Erythroblast (primary cell): ENCODE measurements around the gene ST6GALNAC4.
A peak's percentile ranks its signal among the peaks of the same experiment; 100 is the strongest.

Source experiments
- DNase-seq, 2 experiments: peaks; one replicate each; lab custom pipeline; 2025; lab: John Stamatoyannopoulos, UW
- GATA1 ChIP-seq: IDR thresholded peaks from 2 replicates; pipeline ENCODE4 v1.6.1; 2011; ENCODE audit warnings: low read depth, mild to moderate bottlenecking, control low read depth, low read length, moderate library complexity
- POLR2A ChIP-seq: IDR thresholded peaks from 2 replicates; pipeline ENCODE4 v1.6.1; 2011; ENCODE audit warnings: mild to moderate bottlenecking, low read length

The ST6GALNAC4 gene

DNA sequence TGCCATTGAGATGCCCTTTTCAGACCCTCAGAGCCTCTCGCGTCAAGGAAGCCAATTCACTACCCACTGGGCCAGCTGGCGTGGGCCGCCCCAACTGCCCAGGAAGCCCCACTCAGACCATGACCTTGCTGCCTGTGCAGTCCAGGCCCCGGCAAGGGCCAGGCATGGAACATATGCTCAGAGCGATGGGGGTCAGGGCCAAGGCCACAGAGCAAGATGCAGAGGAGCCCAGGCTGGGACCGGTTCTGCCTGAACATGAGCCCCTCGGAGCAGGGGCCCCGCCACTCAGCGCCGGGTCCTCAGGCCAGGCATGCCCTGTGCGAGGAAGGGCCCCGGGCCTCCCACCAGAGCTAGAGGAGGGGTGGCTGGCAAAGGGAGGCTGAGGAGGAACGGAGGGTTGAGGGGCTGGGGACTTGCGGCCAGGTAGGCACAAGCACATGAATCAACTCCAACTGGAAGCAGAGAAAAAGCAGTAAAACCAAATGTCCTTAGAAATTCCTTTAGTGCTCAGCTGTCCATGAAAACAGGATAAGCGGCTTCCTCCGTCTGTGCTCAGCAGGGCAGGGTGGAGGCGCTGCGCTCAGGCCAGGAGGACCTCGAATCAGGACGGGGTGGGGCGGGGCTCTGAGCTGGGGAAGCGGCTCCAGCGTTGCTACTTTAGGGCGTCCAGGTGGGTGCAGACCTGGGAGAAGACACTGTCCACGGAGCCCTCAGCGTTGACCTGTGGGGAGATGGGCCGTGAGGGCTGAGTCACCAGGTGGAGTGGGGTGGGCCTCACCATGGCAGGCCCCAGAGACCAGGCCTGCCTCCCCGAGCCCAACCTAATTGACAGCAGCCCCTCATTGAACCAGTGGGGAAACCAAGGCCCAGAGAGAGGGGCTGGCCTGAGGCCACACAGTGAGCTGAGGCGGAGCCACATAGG lies 49.2 kb downstream of the ST6GALNAC4 start:
- no peak for TF ChIP-seq POLR2A
- TF ChIP-seq GATA1: no peak
- no peak for DNase-seq

DNA sequence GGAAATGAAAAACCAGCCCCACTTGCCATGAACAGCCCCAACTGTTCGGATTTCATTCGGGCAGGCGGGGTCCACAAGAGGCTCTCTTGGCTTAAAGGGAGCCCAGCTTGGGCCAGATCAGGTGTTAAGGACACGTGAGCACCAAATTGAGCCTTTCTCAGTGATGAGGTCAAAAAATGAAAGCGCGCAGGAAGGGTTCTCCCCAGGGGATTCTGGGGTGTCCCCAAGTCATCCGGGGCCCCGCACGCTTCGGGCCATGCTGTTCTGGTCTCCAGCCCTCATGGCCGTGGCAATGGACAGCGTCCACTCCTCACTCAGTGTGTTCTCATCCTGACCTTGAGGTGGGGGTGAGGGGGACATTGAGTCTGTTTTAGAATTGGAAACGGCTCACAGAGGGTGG lies 50.3 kb downstream of the ST6GALNAC4 start:
- DNase-seq: no peak
- TF ChIP-seq GATA1: no peak
- TF ChIP-seq POLR2A: no peak

DNA sequence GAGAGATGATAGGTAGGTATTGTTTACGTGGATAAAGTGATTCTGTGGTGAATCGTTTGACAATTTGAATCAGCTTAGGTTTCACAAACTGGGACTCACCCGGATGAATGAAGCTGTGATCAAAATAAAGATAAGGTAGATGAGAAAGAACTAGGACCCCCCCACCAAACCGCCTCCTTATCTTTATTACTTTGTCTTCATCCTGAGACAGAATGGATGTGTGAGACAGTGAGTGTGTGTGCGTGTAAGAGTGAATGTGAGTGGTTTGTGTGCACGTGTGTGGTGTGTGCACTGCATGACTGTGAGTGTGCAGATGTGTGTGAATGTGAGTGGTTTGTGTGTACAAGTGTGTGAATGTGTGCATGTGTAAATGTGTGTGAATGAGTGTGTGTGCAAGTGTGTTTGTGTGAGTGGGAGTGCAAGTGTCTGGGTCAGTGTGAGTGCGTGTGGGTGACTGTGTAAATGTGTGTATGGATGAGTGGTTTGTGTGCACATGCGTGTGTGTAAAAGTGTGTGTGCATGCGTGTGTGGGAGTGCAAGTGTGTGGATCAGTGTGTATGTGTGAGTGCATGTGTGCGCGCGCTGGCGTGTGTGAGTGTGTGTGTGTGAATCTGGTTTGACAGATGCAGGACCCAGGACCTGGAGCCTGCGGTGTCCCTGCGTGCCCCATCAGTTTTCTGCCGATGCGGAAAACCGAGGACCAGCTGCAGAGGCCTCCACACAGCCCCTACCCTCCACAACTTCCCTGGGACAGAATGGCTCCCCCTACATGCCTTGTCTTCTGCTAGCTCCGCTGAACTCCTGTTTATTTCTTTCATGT lies 51.0 kb downstream of the ST6GALNAC4 start:
- peak in 1 of 2 experiments; percentile 30 for DNase-seq
- TF ChIP-seq GATA1 (no peak), POLR2A (no peak)

DNA sequence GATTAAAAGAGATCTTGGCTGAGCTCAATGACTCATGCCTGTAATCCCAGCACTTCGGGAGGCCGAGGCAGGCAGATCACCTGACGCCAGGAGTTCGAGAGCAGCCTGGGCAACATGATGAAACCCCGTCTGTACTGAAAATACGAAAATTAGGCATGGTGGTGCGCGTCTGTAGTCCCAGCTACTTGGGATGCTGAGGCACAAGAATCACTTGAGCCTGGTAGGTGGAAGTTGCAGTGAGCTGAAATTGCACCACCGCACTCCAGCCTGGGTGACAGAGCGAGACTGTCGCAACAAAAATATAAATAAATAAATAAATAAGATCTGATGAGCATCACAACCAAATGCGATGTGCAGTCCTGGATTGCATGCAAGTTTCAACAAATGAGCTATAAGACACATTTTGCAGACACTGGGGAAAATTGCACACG lies 53.6 kb downstream of the ST6GALNAC4 start:
- no peak for TF ChIP-seq GATA1
- no peak for DNase-seq

DNA sequence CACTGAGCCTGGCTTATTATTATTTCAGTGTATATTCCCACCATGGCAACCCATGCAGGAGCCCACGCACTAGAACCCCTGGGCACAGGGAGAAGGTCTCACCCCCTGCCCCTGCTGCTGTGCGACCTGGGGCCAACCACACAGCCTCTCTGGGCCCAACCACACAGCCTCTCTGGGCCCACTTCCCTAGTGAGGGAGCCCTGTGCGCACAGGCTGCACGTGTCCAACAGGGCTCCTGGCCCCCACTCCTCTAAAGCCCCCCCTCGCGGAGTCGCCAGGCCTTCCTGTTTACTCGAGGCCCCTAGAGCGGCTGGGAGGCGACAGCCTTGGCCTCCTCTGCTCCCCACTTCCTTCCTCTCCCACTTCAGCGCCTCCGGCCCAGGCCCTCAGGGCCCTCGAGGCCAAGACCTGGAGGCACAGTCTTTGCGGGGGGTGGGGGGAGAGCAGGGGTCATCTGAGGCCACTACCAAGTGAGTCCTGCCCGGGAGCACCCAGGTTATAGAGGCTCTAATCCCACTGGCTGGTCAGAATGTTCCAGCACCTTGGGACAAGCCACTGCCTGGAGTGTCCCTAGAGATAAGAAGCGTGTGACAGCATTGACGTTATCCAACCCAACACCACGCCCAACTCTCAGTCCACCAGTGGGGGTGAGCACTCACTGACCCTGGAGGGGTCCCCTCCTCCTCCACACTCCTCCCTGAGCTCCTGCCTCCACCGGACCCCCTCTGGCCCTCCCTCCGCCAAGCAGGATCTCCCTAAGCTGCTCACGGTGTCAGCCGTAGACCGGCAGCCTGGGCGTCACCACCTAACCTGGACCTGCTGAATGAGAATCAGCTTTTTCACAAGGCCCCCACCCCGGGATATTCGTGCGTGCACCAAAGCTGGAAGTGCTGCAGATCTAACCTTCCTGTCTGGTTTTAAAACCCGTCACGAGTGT lies 54.5 kb downstream of the ST6GALNAC4 start:
- DNase-seq: peak; percentile 67 to 79
- TF ChIP-seq POLR2A: peak; percentile 19
- peak; percentile 41 for TF ChIP-seq GATA1

DNA sequence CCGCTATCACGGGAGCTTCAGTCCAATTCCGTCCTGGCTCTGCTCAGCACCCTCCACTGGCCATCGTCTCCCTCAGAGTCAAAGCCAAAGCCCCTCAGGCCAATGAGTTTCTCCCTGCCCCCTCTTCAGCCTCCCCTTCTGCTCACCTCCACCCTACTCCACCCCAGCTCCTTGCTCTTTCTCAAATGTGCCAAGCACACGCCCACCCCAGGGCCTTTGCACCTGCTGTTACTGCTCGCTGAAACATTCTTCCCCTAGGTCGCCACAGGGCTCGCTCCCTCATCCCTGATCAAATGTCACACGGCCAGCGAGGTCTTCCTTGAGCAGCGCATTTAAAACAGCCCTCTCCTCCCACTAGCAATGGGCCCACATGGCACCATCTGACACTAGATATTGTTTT lies 56.1 kb downstream of the ST6GALNAC4 start:
- DNase-seq: no peak
- TF ChIP-seq POLR2A: no peak
- no peak for TF ChIP-seq GATA1

DNA sequence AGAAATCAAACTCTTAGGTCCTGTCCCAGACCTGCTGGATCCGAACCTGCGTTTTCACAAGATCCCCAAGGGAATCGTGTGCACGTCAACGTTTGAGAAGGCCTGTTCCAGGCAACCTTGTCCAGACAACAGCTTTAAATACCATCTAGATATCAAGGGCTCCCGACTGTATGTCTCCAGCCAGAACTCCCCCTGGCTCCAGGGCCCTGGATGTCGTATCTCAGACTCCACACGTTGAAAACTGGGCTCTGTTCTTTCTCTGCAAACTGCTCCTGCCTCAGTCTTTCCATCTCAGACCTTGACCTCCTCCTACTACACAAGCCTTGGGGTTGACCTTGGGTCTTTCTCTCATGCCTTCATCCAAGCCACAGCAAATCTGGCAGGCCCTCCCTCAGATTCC lies 56.6 kb downstream of the ST6GALNAC4 start:
- no peak for TF ChIP-seq POLR2A
- no peak for TF ChIP-seq GATA1
- no peak for DNase-seq

DNA sequence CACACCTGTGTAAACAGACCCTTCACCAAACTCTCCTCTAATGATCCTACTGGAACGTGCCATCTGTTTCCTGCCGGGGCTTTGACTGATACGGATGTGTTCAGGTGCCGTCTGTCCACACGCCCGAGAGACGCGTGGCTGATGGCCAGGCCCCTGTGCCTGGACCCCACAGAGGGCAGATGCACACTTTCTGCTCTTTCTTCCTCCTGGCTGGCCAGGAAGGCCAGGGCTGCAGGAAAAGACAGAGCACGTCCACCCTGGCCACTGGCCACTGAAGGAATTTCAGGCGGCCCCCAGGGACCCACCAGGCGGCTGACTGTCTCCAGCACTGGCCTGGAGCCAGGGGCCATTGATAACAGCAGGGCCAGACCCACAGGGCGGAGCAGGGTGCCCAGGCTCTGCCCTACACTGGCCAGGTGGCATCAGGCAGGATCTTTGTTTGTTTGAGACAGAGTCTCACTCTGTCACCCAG lies 58.8 kb downstream of the ST6GALNAC4 start:
- peak; percentile 46 to 54 for DNase-seq
- TF ChIP-seq POLR2A (no peak), GATA1 (no peak)
